Astrocyte (in vitro differentiated cells and primary cell): ENCODE measurements around the gene UBE2V1. TPM values are rescaled to one million over a fixed set of nuclear protein-coding genes. Genes with fewer than 3 reads are reported as not detected.

ENCODE experiments used
- DNase-seq: peaks from one replicate; pipeline ENCODE4 v3.0.0-alpha.2; 2010; ENCODE audit warnings: low read depth
- FAIRE-seq: peaks from 2 replicates; lab custom pipeline; 2011; peaks lifted over from hg19 to GRCh38; lab: Jason Lieb, UNC
- H2AFZ ChIP-seq: 2 replicates; pipeline ENCODE4 v1.6.0; 2012; ENCODE audit warnings: low read depth, low read length, inconsistent platforms
- H3K27ac ChIP-seq: 2 replicates; pipeline ENCODE4 v1.5.1; 2011; ENCODE audit warnings: low read depth, low read length, inconsistent platforms
- H3K27me3 ChIP-seq: 2 replicates; pipeline ENCODE4 v1.6.0; 2011; ENCODE audit warnings: low read length, inconsistent platforms; ENCODE audit not compliant: insufficient read depth
- H3K36me3 ChIP-seq: 2 replicates; pipeline ENCODE4 v1.5.1; 2011; ENCODE audit warnings: low read length, inconsistent platforms; ENCODE audit not compliant: insufficient read depth
- H3K4me1 ChIP-seq: 2 replicates; pipeline ENCODE4 v1.5.1; 2011; ENCODE audit warnings: low read length, inconsistent platforms; ENCODE audit not compliant: insufficient read depth
- H3K4me2 ChIP-seq: 2 replicates; pipeline ENCODE4 v1.6.0; 2012; ENCODE audit warnings: low read length, inconsistent platforms
- H3K4me3 ChIP-seq: 2 replicates; pipeline ENCODE4 v1.5.1; 2011; ENCODE audit warnings: low read depth, mild to moderate bottlenecking, low read length, inconsistent platforms; ENCODE audit not compliant: insufficient read depth
- H3K79me2 ChIP-seq: 2 replicates; pipeline ENCODE4 v1.6.0; 2012; ENCODE audit warnings: mild to moderate bottlenecking, low read length, inconsistent platforms; ENCODE audit not compliant: insufficient read depth
- H3K9ac ChIP-seq: 2 replicates; pipeline ENCODE4 v1.6.0; 2012; ENCODE audit warnings: mild to moderate bottlenecking, low read length, inconsistent platforms
- H3K9me3 ChIP-seq: 2 replicates; pipeline ENCODE4 v1.5.1; 2012; ENCODE audit warnings: low read depth, mild to moderate bottlenecking, low read length, inconsistent platforms; ENCODE audit not compliant: insufficient read depth
- H4K20me1 ChIP-seq: 2 replicates; pipeline ENCODE4 v1.6.0; 2012; ENCODE audit warnings: low read length, inconsistent platforms; ENCODE audit not compliant: insufficient read depth
- H3K27ac Mint-ChIP-seq: one replicate; pipeline ENCODE4 v1.8.0; 2021; ENCODE audit warnings: mild to moderate bottlenecking, mixed read lengths; ENCODE audit not compliant: unreplicated experiment
- H3K27me3 Mint-ChIP-seq: one replicate; pipeline ENCODE4 v1.8.0; 2021; ENCODE audit warnings: low read depth, mixed read lengths; ENCODE audit not compliant: unreplicated experiment
- H3K36me3 Mint-ChIP-seq: one replicate; pipeline ENCODE4 v1.8.0; 2021; ENCODE audit warnings: low read depth, mixed read lengths; ENCODE audit not compliant: unreplicated experiment
- H3K4me1 Mint-ChIP-seq: one replicate; pipeline ENCODE4 v1.8.0; 2021; ENCODE audit warnings: low read depth, mixed read lengths; ENCODE audit not compliant: unreplicated experiment
- H3K4me3 Mint-ChIP-seq: one replicate; pipeline ENCODE4 v1.8.0; 2021; ENCODE audit warnings: mild to moderate bottlenecking, moderate library complexity, mixed read lengths; ENCODE audit not compliant: unreplicated experiment
- H3K9me3 Mint-ChIP-seq: one replicate; pipeline ENCODE4 v1.8.0; 2021; ENCODE audit warnings: mild to moderate bottlenecking, mixed read lengths; ENCODE audit not compliant: unreplicated experiment
- EZH2 ChIP-seq: IDR thresholded peaks from 2 replicates; pipeline ENCODE4 v1.6.1; 2012; ENCODE audit warnings: mild to moderate bottlenecking, low read length, inconsistent platforms; ENCODE audit not compliant: insufficient read depth
- total RNA-seq: library from RNA; stranded (reverse); gene quantifications from 2 replicates; pipeline ENCODE4 v1.2.1, GENCODE V29; 2021
- TF ChIP-seq, protein P1 (sequence below): IDR thresholded peaks from 2 replicates; pipeline ENCODE4 v1.5.1; 2011; ENCODE audit warnings: low read depth, mild to moderate bottlenecking, inconsistent platforms, low read length, moderate library complexity; ENCODE audit not compliant: insufficient read depth

Gene UBE2V1
- total RNA-seq, 1 donor from 2014 or later: 139 TPM

DNA sequence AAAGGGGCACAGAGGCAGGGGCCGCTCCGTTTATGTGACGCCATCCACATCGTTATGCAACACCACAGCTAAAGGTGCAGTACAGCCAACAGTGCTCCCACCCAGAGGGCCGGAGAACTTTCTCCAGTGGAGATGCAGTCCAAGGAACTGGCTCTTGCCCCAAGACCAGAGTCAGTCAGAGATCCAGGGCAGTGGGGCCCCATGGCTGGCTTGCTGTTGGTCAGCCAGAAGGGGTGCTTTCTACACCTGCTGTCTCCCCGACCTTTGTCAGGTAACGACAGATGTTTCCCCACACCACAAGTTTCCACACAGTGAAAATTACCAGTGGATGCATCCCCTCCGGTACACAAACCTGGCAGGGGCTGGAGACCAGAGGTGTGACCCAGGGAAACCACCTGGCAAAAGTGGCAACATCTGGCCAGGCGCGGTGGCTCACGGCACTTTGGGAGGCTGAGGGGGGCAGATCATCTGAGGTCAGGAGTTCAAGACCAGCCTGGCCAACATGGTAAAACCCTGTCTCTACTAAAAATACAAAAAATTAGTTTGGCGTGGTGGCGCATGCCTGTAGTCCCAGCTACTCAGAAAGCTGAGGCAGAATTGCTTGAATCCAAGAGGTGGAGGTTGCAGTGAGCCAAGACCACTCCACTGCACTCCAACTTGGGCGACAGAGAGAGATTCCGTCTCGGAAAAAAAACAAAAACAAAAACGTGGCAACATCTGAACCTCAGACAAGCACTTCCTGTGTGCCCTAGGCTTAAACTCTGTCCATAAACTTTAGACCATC, 34.9 kb downstream of the UBE2V1 start:
- no peaks in the 10 kb centered on the region for H3K36me3 Mint-ChIP-seq
- no peak overlapping the region for H3K4me3 Mint-ChIP-seq
- no peak overlapping the region for H3K4me3 ChIP-seq
- peaks cover 9% of the 10 kb centered on the region for H3K36me3 ChIP-seq
- no peaks in the 10 kb centered on the region for H3K27me3 Mint-ChIP-seq
- no peak overlapping the region for H3K27ac Mint-ChIP-seq
- no peak for TF ChIP-seq EZH2
- TF ChIP-seq, protein P1, sequence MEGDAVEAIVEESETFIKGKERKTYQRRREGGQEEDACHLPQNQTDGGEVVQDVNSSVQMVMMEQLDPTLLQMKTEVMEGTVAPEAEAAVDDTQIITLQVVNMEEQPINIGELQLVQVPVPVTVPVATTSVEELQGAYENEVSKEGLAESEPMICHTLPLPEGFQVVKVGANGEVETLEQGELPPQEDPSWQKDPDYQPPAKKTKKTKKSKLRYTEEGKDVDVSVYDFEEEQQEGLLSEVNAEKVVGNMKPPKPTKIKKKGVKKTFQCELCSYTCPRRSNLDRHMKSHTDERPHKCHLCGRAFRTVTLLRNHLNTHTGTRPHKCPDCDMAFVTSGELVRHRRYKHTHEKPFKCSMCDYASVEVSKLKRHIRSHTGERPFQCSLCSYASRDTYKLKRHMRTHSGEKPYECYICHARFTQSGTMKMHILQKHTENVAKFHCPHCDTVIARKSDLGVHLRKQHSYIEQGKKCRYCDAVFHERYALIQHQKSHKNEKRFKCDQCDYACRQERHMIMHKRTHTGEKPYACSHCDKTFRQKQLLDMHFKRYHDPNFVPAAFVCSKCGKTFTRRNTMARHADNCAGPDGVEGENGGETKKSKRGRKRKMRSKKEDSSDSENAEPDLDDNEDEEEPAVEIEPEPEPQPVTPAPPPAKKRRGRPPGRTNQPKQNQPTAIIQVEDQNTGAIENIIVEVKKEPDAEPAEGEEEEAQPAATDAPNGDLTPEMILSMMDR: no peak
- peaks cover 2% of the 10 kb centered on the region for H4K20me1 ChIP-seq
- H3K9me3 Mint-ChIP-seq: no peaks in the 10 kb centered on the region
- H3K9me3 ChIP-seq: no peaks in the 10 kb centered on the region
- no peaks in the 10 kb centered on the region for H3K27me3 ChIP-seq
- no peak overlapping the region for H3K9ac ChIP-seq
- DNase-seq (no peak), FAIRE-seq (no peak)
- peaks cover 3% of the 10 kb centered on the region for H3K79me2 ChIP-seq
- peaks cover 4% of the 10 kb centered on the region for H3K4me1 ChIP-seq
- H3K27ac ChIP-seq: no peak overlapping the region
- H3K4me2 ChIP-seq: no peak overlapping the region
- no peak overlapping the region for H2AFZ ChIP-seq
- peaks cover 4% of the 10 kb centered on the region for H3K4me1 Mint-ChIP-seq

DNA sequence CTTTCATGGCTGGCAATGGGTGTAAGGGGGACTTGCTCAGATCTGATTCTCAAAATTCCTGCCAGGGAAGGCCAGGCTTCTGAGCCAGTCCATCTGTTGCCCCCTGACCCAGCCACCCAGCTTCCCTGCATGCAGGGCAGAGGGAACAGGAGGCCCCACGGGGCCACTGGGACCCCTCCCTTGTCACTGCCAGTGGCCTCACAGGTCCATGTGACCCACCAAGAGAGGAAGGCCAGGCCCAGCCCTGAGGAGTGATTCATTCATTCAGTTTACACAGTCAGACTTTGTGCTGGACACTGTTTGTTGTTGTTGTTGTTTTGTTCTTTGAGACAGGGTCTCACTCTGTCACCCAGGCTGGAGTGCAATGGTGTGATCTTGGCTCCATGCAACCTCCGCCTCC, 39.5 kb downstream of the UBE2V1 start:
- no peak overlapping the region for H3K4me3 ChIP-seq
- H3K4me2 ChIP-seq: no peak overlapping the region
- no peak overlapping the region for H3K27ac Mint-ChIP-seq
- no peak for DNase-seq
- no peaks in the 10 kb centered on the region for H4K20me1 ChIP-seq
- H3K4me1 ChIP-seq: peaks cover 4% of the 10 kb centered on the region
- H3K9me3 Mint-ChIP-seq: no peaks in the 10 kb centered on the region
- TF ChIP-seq, protein P1: no peak
- no peak for TF ChIP-seq EZH2
- no peaks in the 10 kb centered on the region for H3K9me3 ChIP-seq
- H3K4me1 Mint-ChIP-seq: peaks cover 4% of the 10 kb centered on the region
- no peak overlapping the region for H3K4me3 Mint-ChIP-seq
- no peaks in the 10 kb centered on the region for H3K27me3 ChIP-seq
- H3K36me3 Mint-ChIP-seq: no peaks in the 10 kb centered on the region
- no peaks in the 10 kb centered on the region for H3K36me3 ChIP-seq
- H2AFZ ChIP-seq: no peak overlapping the region
- H3K27ac ChIP-seq: no peak overlapping the region
- peaks cover 6% of the 10 kb centered on the region for H3K27me3 Mint-ChIP-seq
- no peak overlapping the region for H3K9ac ChIP-seq
- FAIRE-seq: no peak
- no peaks in the 10 kb centered on the region for H3K79me2 ChIP-seq
